ENCODE measurements around the gene SLC41A3.

Gene SLC41A3

GRCh38 chr3:126119008-126119675 lies 35.2 kb upstream of the SLC41A3 start:
- DNase-seq, result peak; percentile 13

GRCh38 chr3:126118591-126118990 lies 34.7 kb upstream of the SLC41A3 start:
- DNase-seq, result peak; percentile 33

- DNase-seq, result no peak
Observed at GRCh38 chr3:126117786-126118185, 33.9 kb upstream of the SLC41A3 start.

GRCh38 chr3:126117212-126117611 lies 33.3 kb upstream of the SLC41A3 start:
- DNase-seq, result no peak

GRCh38 chr3:126116526-126116925 lies 32.6 kb upstream of the SLC41A3 start:
- DNase-seq, result no peak

GRCh38 chr3:126114443-126115386 lies 30.8 kb upstream of the SLC41A3 start:
- DNase-seq, result peak; percentile 58

- peak; percentile 62 for DNase-seq
Observed at GRCh38 chr3:126113733-126114442, 30.0 kb upstream of the SLC41A3 start.

- peak; percentile 60 for DNase-seq
Observed at GRCh38 chr3:126113238-126113555, 29.3 kb upstream of the SLC41A3 start.

GRCh38 chr3:126112531-126113237 lies 28.8 kb upstream of the SLC41A3 start:
- DNase-seq, result peak; percentile 55

GRCh38 chr3:126111566-126112475 lies 27.9 kb upstream of the SLC41A3 start:
- no peak for DNase-seq

GRCh38 chr3:126111126-126111551 lies 27.2 kb upstream of the SLC41A3 start:
- DNase-seq, result peak; percentile 54

- no peak for DNase-seq
Observed at GRCh38 chr3:126110431-126111125, 26.7 kb upstream of the SLC41A3 start.

GRCh38 chr3:126109880-126110235 lies 25.9 kb upstream of the SLC41A3 start:
- no peak for DNase-seq

GRCh38 chr3:126109146-126109879 lies 25.4 kb upstream of the SLC41A3 start:
- no peak for DNase-seq

- DNase-seq, result no peak
Observed at GRCh38 chr3:126108676-126109050, 24.7 kb upstream of the SLC41A3 start.

GRCh38 chr3:126107957-126108675 lies 24.2 kb upstream of the SLC41A3 start:
- no peak for DNase-seq

GRCh38 chr3:126107203-126107939 lies 23.4 kb upstream of the SLC41A3 start:
- DNase-seq, result peak; percentile 53

- DNase-seq, result no peak
Observed at GRCh38 chr3:126106336-126107202, 22.6 kb upstream of the SLC41A3 start.
